HUES64 (cell line): ENCODE measurements around the gene UNC5C.

ENCODE experiments used
- H3K27ac ChIP-seq: 2 replicates; pipeline ENCODE4 v1.7.0; 2013; ENCODE audit warnings: low read depth, low read length, inconsistent platforms
- H3K27me3 ChIP-seq: 2 replicates; pipeline ENCODE4 v1.6.1; 2013; ENCODE audit warnings: mild to moderate bottlenecking, low read length; ENCODE audit not compliant: insufficient read depth
- H3K36me3 ChIP-seq: 2 replicates; pipeline ENCODE4 v1.6.1; 2013; ENCODE audit warnings: mild to moderate bottlenecking, low read length; ENCODE audit not compliant: insufficient read depth
- H3K4me1 ChIP-seq: 2 replicates; pipeline ENCODE4 v1.6.1; 2013; ENCODE audit warnings: mild to moderate bottlenecking, low read length, moderate library complexity; ENCODE audit not compliant: insufficient read depth
- H3K4me3 ChIP-seq: 2 replicates; pipeline ENCODE4 v1.5.1; 2013; ENCODE audit warnings: mild to moderate bottlenecking, low read length, moderate library complexity
- H3K9ac ChIP-seq: 2 replicates; pipeline ENCODE4 v1.6.1; 2013; ENCODE audit warnings: mild to moderate bottlenecking, low read depth, low read length
- H3K9me3 ChIP-seq: 2 replicates; pipeline ENCODE4 v1.6.1; 2013; ENCODE audit warnings: low read depth, low read length; ENCODE audit not compliant: insufficient read depth
- WGBS: fragments of 150-250, 120-280 bp; methylation state at CpG from one replicate; pipeline ENCODE4 v1.1.7; 2013; ENCODE audit warnings: missing lambda C conversion rate; 5-methylcytosine and 5-hydroxymethylcytosine counted together

Gene UNC5C

GRCh38 chr4:95545546-95545945 lies 3.2 kb downstream of the UNC5C start:
- peaks cover 56% of the 10 kb centered on the region for H3K27me3 ChIP-seq
- H3K9me3 ChIP-seq = no peaks in the 10 kb centered on the region
- no peak overlapping the region for H3K27ac ChIP-seq
- WGBS = 95% methylated on average over 6 of the region's 6 CpGs
- peak overlapping the region; percentile 74; the same call in 1 of the 2 replicates for H3K4me3 ChIP-seq
- no peaks in the 10 kb centered on the region for H3K36me3 ChIP-seq
- no peak overlapping the region for H3K9ac ChIP-seq
- peaks cover 22% of the 10 kb centered on the region for H3K4me1 ChIP-seq

- Histone ChIP-seq H3K4me3 (no peak overlapping the region), H3K36me3 (no peaks in the 10 kb centered on the region), H3K9me3 (no peaks in the 10 kb centered on the region), H3K9ac (no peak overlapping the region), H3K4me1 (peaks cover 17% of the 10 kb centered on the region; the same call in 1 of the 2 replicates), H3K27me3 (peaks cover 44% of the 10 kb centered on the region), H3K27ac (no peak overlapping the region)
- 83% methylated on average over 8 of the region's 8 CpGs for WGBS
These were observed 4.4 kb downstream of the UNC5C start for GRCh38 chr4:95544113-95545103.

GRCh38 chr4:95541889-95542607 lies 6.7 kb downstream of the UNC5C start:
- Histone ChIP-seq H3K9ac (no peak overlapping the region), H3K36me3 (no peaks in the 10 kb centered on the region), H3K9me3 (no peaks in the 10 kb centered on the region), H3K27ac (no peak overlapping the region), H3K27me3 (peaks cover 22% of the 10 kb centered on the region), H3K4me1 (peaks cover 17% of the 10 kb centered on the region; the same call in 1 of the 2 replicates), H3K4me3 (no peak overlapping the region)
- WGBS = 95% methylated on average over 1 of the region's 4 CpGs

- H3K27me3 ChIP-seq = peaks cover 13% of the 10 kb centered on the region
- H3K27ac ChIP-seq = no peak overlapping the region
- no peaks in the 10 kb centered on the region for H3K36me3 ChIP-seq
- H3K9me3 ChIP-seq = no peaks in the 10 kb centered on the region
- peaks cover 11% of the 10 kb centered on the region; the same call in 1 of the 2 replicates for H3K4me1 ChIP-seq
- 91% methylated on average over 3 of the region's 3 CpGs for WGBS
- H3K9ac ChIP-seq = no peak overlapping the region
- no peak overlapping the region for H3K4me3 ChIP-seq
These were observed 7.7 kb downstream of the UNC5C start for GRCh38 chr4:95541094-95541493.

- peaks cover 4% of the 10 kb centered on the region; the same call in 1 of the 2 replicates for H3K27me3 ChIP-seq
- H3K9ac ChIP-seq = no peak overlapping the region
- peaks cover 8% of the 10 kb centered on the region; the same call in 1 of the 2 replicates for H3K4me1 ChIP-seq
- no peak overlapping the region for H3K4me3 ChIP-seq
- no peaks in the 10 kb centered on the region for H3K9me3 ChIP-seq
- H3K36me3 ChIP-seq = no peaks in the 10 kb centered on the region
- no peak overlapping the region for H3K27ac ChIP-seq
- 43% methylated on average over 2 of the region's 3 CpGs for WGBS
These were observed 8.5 kb downstream of the UNC5C start for GRCh38 chr4:95540227-95540626.

- 0 out of 2 replicates have a peak, but pooled peaks cover under 1% of the 10 kb centered on the region for H3K27me3 ChIP-seq
- no peak overlapping the region for H3K9ac ChIP-seq
- no peaks in the 10 kb centered on the region for H3K36me3 ChIP-seq
- no peak overlapping the region for H3K27ac ChIP-seq
- no peak overlapping the region for H3K4me3 ChIP-seq
- no peaks in the 10 kb centered on the region for H3K9me3 ChIP-seq
- 91% methylated on average over 5 of the region's 5 CpGs for WGBS
- H3K4me1 ChIP-seq = no peaks in the 10 kb centered on the region; the same call in 1 of the 2 replicates
These were observed 9.7 kb downstream of the UNC5C start for GRCh38 chr4:95539106-95539505.

- WGBS = 91% methylated on average over 2 of the region's 3 CpGs
These were observed 10.8 kb downstream of the UNC5C start for GRCh38 chr4:95537863-95538488.

GRCh38 chr4:95537191-95537590 lies 11.6 kb downstream of the UNC5C start:
- Histone ChIP-seq H3K36me3 (no peaks in the 10 kb centered on the region), H3K9me3 (no peaks in the 10 kb centered on the region), H3K27ac (no peak overlapping the region), H3K27me3 (no peaks in the 10 kb centered on the region), H3K4me1 (no peaks in the 10 kb centered on the region; the same call in 1 of the 2 replicates), H3K9ac (no peak overlapping the region), H3K4me3 (no peak overlapping the region)
- 93% methylated on average over 4 of the region's 8 CpGs for WGBS

More at GRCh38 chr4:95537863-95538488, 10.8 kb downstream of the UNC5C start:
- no peak overlapping the region for H3K27ac ChIP-seq
- no peaks in the 10 kb centered on the region for H3K9me3 ChIP-seq
- no peaks in the 10 kb centered on the region for H3K36me3 ChIP-seq
- H3K4me1 ChIP-seq = no peaks in the 10 kb centered on the region; the same call in 1 of the 2 replicates
- no peaks in the 10 kb centered on the region for H3K27me3 ChIP-seq
- H3K4me3 ChIP-seq = no peak overlapping the region
- H3K9ac ChIP-seq = no peak overlapping the region

GRCh38 chr4:95536650-95537049 lies 12.1 kb downstream of the UNC5C start:
- H3K4me3 ChIP-seq = no peak overlapping the region
- H3K36me3 ChIP-seq = no peaks in the 10 kb centered on the region
- no peaks in the 10 kb centered on the region for H3K27me3 ChIP-seq
- WGBS = 100% methylated on average over 1 of the region's 2 CpGs
- no peaks in the 10 kb centered on the region for H3K9me3 ChIP-seq
- no peak overlapping the region for H3K9ac ChIP-seq
- H3K4me1 ChIP-seq = no peaks in the 10 kb centered on the region; the same call in 1 of the 2 replicates
- H3K27ac ChIP-seq = no peak overlapping the region

- Histone ChIP-seq H3K27ac (no peak overlapping the region), H3K4me3 (no peak overlapping the region), H3K9me3 (no peaks in the 10 kb centered on the region), H3K4me1 (peaks cover 4% of the 10 kb centered on the region; the same call in 1 of the 2 replicates), H3K27me3 (no peaks in the 10 kb centered on the region), H3K9ac (no peak overlapping the region), H3K36me3 (no peaks in the 10 kb centered on the region)
- WGBS = 40% methylated on average over 1 of the region's 4 CpGs
These were observed 13.6 kb downstream of the UNC5C start for GRCh38 chr4:95535180-95535579.
